PC-3 (cell line): Measurements from ENCODE around the gene RELA. TPM values are rescaled to one million over a fixed set of nuclear protein-coding genes. Genes with fewer than 3 reads are reported as not detected.

Experiments
- ATAC-seq: fragments of 200-7000 bp; cut with Tn5 transposase; 2 replicates; pipeline ENCODE4 v1.9.1; 2020; ENCODE audit warnings: mild to moderate bottlenecking, moderate library complexity
- BruUV-seq: library from RNA; stranded (reverse); fragments of 400-500 nt; replicated peaks from 2 replicates; lab custom pipeline; 2021; lab: Mats Ljungman, UMichigan
- CTCF ChIA-PET: fragments of 300-600 bp; sonication (Branson Sonifier 250); formaldehyde crosslinking; loops from one replicate; lab custom pipeline; 2022; ENCODE audit warnings: antibody characterized with exemption; lab: Charles Lee
- POLR2A ChIA-PET: fragments of 300-600 bp; sonication (Branson Sonifier 250); formaldehyde crosslinking; loops from one replicate; lab custom pipeline; 2022; ENCODE audit warnings: antibody characterized with exemption; ENCODE audit not compliant: unreplicated experiment; lab: Charles Lee
- DNase-seq: peaks from one replicate; pipeline ENCODE4 v3.0.0-alpha.2; 2015
- H2AFZ ChIP-seq: fragments of 300-600 bp; sonication (generic); 2 replicates; pipeline ENCODE4 v1.6.0; 2016; ENCODE audit warnings: antibody characterized with exemption, low read length
- H3F3A ChIP-seq: fragments of 300-600 bp; sonication (generic); one replicate; pipeline ENCODE4 v1.6.0; 2017; ENCODE audit warnings: antibody characterized with exemption, low read length, control low read depth, mild to moderate bottlenecking; ENCODE audit not compliant: unreplicated experiment
- H3K27ac ChIP-seq: fragments of 300-600 bp; sonication (generic); 2 replicates; pipeline ENCODE4 v1.5.1; 2016; ENCODE audit warnings: mild to moderate bottlenecking, low read length
- H3K27me3 ChIP-seq: fragments of 300-600 bp; sonication (generic); 2 replicates; pipeline ENCODE4 v1.6.1; 2016; ENCODE audit warnings: low read length, mixed read lengths
- H3K36me3 ChIP-seq: fragments of 300-600 bp; sonication (generic); 2 replicates; pipeline ENCODE4 v1.6.1; 2016; ENCODE audit warnings: low read depth, mixed run types, low read length, mixed read lengths
- H3K4me1 ChIP-seq: fragments of 300-600 bp; sonication (generic); 2 replicates; pipeline ENCODE4 v1.5.1; 2016; ENCODE audit warnings: low read length; ENCODE audit not compliant: insufficient read depth
- H3K4me2 ChIP-seq: fragments of 300-600 bp; sonication (generic); 2 replicates; pipeline ENCODE4 v1.6.0; 2016; ENCODE audit warnings: low read length
- H3K4me3 ChIP-seq: fragments of 300-600 bp; sonication (generic); 2 replicates; pipeline ENCODE4 v1.5.1; 2016; ENCODE audit warnings: mild to moderate bottlenecking, low read length, mixed read lengths
- H3K79me2 ChIP-seq: fragments of 300-600 bp; sonication (generic); 2 replicates; pipeline ENCODE4 v1.6.1; 2017; ENCODE audit warnings: low read length, mixed read lengths
- H3K9ac ChIP-seq: fragments of 300-600 bp; sonication (generic); 2 replicates; pipeline ENCODE4 v1.6.0; 2016; ENCODE audit warnings: mild to moderate bottlenecking, low read length
- H3K9me2 ChIP-seq: fragments of 300-600 bp; sonication (generic); replicated peaks from 2 replicates; pipeline ENCODE4 v1.6.1; 2016; ENCODE audit warnings: mixed run types, low read length, mixed read lengths
- H3K9me3 ChIP-seq: fragments of 300-600 bp; sonication (generic); 2 replicates; pipeline ENCODE4 v1.6.1; 2016; ENCODE audit warnings: low read length, mixed read lengths
- H4K20me1 ChIP-seq: fragments of 300-600 bp; sonication (generic); 2 replicates; pipeline ENCODE4 v1.6.1; 2016; ENCODE audit warnings: low read length, mixed read lengths
- EZH2 ChIP-seq: fragments of 300-600 bp; sonication (generic); IDR thresholded peaks from one replicate; pipeline ENCODE4 v1.6.1; 2017; ENCODE audit warnings: antibody characterized with exemption, mild to moderate bottlenecking, low read length; ENCODE audit not compliant: unreplicated experiment
- EZH2phosphoT487 ChIP-seq: fragments of 300-600 bp; sonication (generic); IDR thresholded peaks from 2 replicates; pipeline ENCODE4 v1.6.1; 2018; ENCODE audit warnings: mild to moderate bottlenecking, antibody characterized with exemption, low read length, borderline replicate concordance
- intact Hi-C: fragments of 100-400 bp; cut with micrococcal nuclease; formaldehyde crosslinking; loops from 2 replicates; pipeline ENCODE4 v1.9.0; 2023
- total RNA-seq: library from RNA; depleted of rRNA; stranded (reverse); fragments of >200 nt; gene quantifications from 2 replicates; pipeline ENCODE4 v1.2.3, GENCODE V29; 2014
- TF ChIP-seq, protein P1 (sequence below): fragments of 300-600 bp; sonication (generic); conservative IDR thresholded peaks from 2 replicates; pipeline ENCODE4 v1.5.1; 2017; ENCODE audit warnings: antibody characterized with exemption, low read depth, mild to moderate bottlenecking, low read length

Gene RELA
- total RNA-seq, 1 experiment from 2014 or later, result 84.2 TPM

DNA sequence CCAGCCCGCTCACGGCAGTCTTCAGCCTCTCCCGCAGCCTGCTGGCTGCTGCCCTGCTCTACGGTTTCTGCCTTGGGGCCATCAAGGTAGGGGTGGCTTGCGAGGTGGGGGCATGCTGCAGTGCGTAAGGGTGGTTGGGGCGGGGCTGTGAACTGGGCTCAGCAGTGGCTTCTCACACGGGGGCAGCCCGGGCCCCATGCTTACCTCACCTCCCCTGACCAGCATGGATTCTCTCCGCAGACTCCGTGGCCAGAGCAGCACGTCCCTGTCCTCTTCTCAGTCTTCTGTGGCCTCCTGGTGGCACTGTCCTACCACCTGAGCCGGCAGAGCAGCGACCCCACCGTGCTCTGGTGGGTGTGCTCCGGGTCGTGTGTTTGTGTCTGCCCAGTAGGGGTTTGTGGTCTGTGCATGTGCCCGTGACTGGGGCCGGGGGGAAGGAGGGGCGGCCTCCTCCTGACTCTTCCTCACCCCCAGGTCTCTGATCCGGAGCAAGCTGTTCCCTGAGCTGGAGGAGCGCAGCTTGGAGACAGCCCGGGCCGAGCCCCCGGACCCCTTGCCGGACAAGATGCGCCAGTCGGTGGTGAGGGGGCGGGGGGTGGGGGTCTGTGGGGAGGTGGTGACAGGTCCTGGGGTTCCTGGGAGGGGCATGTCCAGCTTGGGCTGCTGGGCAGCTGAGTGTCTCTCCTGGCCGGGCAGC is 37.6 kb downstream of the RELA start:
- no peak for TF ChIP-seq EZH2phosphoT487
- no peak for TF ChIP-seq EZH2
- TF ChIP-seq, protein P1, sequence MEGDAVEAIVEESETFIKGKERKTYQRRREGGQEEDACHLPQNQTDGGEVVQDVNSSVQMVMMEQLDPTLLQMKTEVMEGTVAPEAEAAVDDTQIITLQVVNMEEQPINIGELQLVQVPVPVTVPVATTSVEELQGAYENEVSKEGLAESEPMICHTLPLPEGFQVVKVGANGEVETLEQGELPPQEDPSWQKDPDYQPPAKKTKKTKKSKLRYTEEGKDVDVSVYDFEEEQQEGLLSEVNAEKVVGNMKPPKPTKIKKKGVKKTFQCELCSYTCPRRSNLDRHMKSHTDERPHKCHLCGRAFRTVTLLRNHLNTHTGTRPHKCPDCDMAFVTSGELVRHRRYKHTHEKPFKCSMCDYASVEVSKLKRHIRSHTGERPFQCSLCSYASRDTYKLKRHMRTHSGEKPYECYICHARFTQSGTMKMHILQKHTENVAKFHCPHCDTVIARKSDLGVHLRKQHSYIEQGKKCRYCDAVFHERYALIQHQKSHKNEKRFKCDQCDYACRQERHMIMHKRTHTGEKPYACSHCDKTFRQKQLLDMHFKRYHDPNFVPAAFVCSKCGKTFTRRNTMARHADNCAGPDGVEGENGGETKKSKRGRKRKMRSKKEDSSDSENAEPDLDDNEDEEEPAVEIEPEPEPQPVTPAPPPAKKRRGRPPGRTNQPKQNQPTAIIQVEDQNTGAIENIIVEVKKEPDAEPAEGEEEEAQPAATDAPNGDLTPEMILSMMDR, result no peak
- no peaks in the 10 kb centered on the region for H3K9me3 ChIP-seq
- H3K36me3 ChIP-seq, result peaks cover 62% of the 10 kb centered on the region
- no peaks in the 10 kb centered on the region for H3K9me2 ChIP-seq
- no peaks in the 10 kb centered on the region for H3F3A ChIP-seq
- no peaks in the 10 kb centered on the region for H3K27me3 ChIP-seq
- no TSS peak for BruUV-seq
- no peak overlapping the region for H3K4me3 ChIP-seq
- ChIA-PET CTCF (interaction anchor here (0.6 kb wide), 1 partner anchor 78 kb away, joined by 4 read pairs; no protein-coding TSS in a partner anchor), POLR2A (no interaction called here)
- H3K79me2 ChIP-seq, result no peaks in the 10 kb centered on the region
- no peak overlapping the region for H3K27ac ChIP-seq
- intact Hi-C loops, result no loop called here
- H3K4me2 ChIP-seq, result no peak overlapping the region
- no peak for ATAC-seq
- H3K9ac ChIP-seq, result no peak overlapping the region
- H3K4me1 ChIP-seq, result no peaks in the 10 kb centered on the region
- no peak overlapping the region for H2AFZ ChIP-seq
- DNase-seq, result no peak
- no peaks in the 10 kb centered on the region for H4K20me1 ChIP-seq

DNA sequence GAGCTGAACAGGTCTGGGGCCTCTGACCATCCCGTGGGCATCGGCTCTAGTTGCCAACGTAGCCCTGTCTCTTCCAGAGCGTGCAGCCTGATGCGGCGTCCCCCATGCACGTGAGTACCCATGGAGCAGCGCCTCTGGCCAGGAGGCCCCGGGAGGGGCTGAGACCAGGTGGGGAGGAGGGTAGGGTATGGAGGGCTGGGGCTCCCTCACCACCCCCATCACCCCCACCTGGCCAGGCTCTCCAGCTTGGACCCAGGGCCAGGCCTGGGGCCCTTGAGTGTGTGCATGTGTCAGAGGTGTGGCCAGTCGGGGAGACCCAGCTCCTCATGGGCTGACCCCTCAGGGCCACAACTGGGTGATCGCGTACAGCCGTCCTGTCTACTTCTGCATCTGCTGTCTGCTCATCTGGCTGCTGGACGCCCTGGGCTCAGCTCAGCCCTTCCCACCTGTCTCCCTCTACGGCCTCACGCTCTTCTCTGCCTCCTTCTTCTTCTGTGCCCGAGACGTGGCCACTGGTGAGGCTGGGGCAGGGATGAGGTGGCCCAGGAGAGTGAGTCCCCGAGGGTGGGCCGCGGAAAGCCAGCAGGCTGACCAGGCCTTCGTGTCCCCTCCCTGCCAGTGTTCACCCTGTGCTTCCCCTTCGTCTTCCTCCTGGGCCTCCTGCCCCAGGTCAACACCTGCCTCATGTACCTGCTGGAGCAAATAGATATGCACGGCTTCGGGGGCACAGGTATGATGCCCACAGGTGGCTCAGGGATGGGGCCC is 38.7 kb downstream of the RELA start:
- intact Hi-C loops, result no loop called here
- no peaks in the 10 kb centered on the region for H3K9me3 ChIP-seq
- no peak overlapping the region for H2AFZ ChIP-seq
- POLR2A ChIA-PET, result no interaction called here
- H3F3A ChIP-seq, result no peaks in the 10 kb centered on the region
- H3K9ac ChIP-seq, result no peak overlapping the region
- no peak overlapping the region for H3K27ac ChIP-seq
- TF ChIP-seq EZH2phosphoT487 (no peak), EZH2 (no peak)
- TF ChIP-seq, protein P1, result no peak
- no peak for ATAC-seq
- no peaks in the 10 kb centered on the region for H3K9me2 ChIP-seq
- no TSS peak for BruUV-seq
- CTCF ChIA-PET, result no interaction called here
- H3K36me3 ChIP-seq, result peaks cover 61% of the 10 kb centered on the region
- H3K4me1 ChIP-seq, result no peaks in the 10 kb centered on the region
- H3K79me2 ChIP-seq, result peaks cover 8% of the 10 kb centered on the region
- no peaks in the 10 kb centered on the region for H4K20me1 ChIP-seq
- no peaks in the 10 kb centered on the region for H3K27me3 ChIP-seq
- DNase-seq, result no peak
- no peak overlapping the region for H3K4me3 ChIP-seq
- no peak overlapping the region for H3K4me2 ChIP-seq
